ENCODE results near the gene APEH. TPM values are rescaled to one million over a fixed set of nuclear protein-coding genes. Genes with fewer than 3 reads are reported as not detected.

The APEH gene
- total and polyA plus RNA-seq, 9 of the 15 experiments (the other 6 are each of a cell fraction or from before 2014, with no cell fraction given): 70.9 to 177 (median 117) TPM

DNA sequence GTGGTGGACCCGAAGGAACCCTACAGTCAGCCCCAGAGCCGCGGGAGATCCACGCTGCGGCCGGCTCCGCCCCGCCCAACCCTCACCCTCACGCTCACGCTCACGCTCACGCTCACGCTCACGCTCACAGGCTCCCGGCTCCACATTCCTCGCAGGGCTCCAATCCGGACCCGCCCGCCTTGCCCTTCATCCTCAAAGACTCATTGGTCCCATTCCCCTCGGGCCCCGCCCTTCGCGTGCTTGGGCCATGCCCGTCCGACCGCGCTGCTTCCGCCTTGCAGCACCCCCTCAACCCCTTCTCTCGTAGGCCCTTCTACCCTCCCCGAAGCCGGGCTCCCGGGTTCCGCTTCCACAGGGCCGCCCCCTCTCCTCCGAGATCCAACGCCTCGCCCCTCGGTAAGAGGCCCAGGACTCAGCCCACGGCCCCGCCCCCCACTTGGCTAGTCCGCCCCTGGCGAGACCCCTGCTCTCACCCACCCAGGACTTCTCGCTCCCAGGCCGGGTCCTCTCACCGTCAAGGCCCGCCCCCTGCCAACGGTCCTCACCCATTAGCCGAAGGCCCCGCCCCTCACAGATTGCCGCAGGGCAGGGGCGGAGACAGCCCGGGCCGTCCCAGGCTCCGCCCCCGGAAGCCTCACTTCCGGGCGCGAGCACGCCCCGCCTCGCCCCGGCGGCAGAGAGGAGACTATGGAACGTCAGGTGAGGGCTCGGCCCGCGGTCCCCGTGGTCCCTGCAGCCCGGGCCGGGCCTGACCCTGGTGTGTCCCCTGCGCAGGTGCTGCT, at the start of gene APEH (continued):
- TF ChIP-seq SP1 (CRISPR knock-in tag; IDR thresholded peaks at IDR 0.05) (peak; percentile 71; the same call in 1 of the 2 replicates), SMARCC2 (IDR thresholded peaks at IDR 0.05; ENCODE audit: low read depth) (no peak), SREBF1 (IDR thresholded peaks at IDR 0.05; ENCODE audit: borderline replicate concordance, low read depth, low read length) (no peak), POLR3A (IDR thresholded peaks at IDR 0.05; ENCODE audit: borderline replicate concordance, extremely low read depth, insufficient read depth, insufficient read length) (no peak), MCM7 (IDR thresholded peaks at IDR 0.05) (no peak), ZKSCAN3 (CRISPR knock-in tag; IDR thresholded peaks at IDR 0.05) (no peak), RFX1 (IDR thresholded peaks at IDR 0.05) (no peak), E2F4 (CRISPR knock-in tag; IDR thresholded peaks at IDR 0.05; ENCODE audit: low read depth) (no peak), DIDO1 (tag; IDR thresholded peaks at IDR 0.05; ENCODE audit: low read depth) (no peak), STAT5B (CRISPR knock-in tag; IDR thresholded peaks at IDR 0.05) (no peak), GABPA (tag; conservative IDR thresholded peaks at IDR 0.05; ENCODE audit: low read depth) (peak; percentile 92), PHF20 (IDR thresholded peaks at IDR 0.05; ENCODE audit: partially characterized antibody) (peak; percentile 47), CLOCK (CRISPR knock-in tag; IDR thresholded peaks at IDR 0.05; ENCODE audit: borderline replicate concordance) (no peak), HNRNPL (IDR thresholded peaks at IDR 0.05; ENCODE audit: low read depth, low read length) (0 out of 2 replicates have a peak, but pooled peaks have one; percentile 48), CBX1 (IDR thresholded peaks at IDR 0.05; ENCODE audit: low read depth) (peak; percentile 60; the same call in 1 of the 2 replicates), ELF2 (CRISPR knock-in tag; IDR thresholded peaks at IDR 0.05) (no peak; the same call in 1 of the 2 replicates), FOXK2 (conservative IDR thresholded peaks at IDR 0.05 in 1 of 2, IDR thresholded peaks at IDR 0.05 in 1 of 2; ENCODE audit: low read depth in 2 of 2) (0 out of 4 replicates have a peak, but pooled peaks of 1 of the 2 experiments have one; percentile 10), RCOR1 (IDR thresholded peaks at IDR 0.05; ENCODE audit: borderline replicate concordance in 1 of 2, low read depth in 2 of 2, low read length in 2 of 2) (0 out of 4 replicates have a peak, but pooled peaks of 1 of the 2 experiments have one; percentile 6)
- TF ChIP-seq, protein P1, sequence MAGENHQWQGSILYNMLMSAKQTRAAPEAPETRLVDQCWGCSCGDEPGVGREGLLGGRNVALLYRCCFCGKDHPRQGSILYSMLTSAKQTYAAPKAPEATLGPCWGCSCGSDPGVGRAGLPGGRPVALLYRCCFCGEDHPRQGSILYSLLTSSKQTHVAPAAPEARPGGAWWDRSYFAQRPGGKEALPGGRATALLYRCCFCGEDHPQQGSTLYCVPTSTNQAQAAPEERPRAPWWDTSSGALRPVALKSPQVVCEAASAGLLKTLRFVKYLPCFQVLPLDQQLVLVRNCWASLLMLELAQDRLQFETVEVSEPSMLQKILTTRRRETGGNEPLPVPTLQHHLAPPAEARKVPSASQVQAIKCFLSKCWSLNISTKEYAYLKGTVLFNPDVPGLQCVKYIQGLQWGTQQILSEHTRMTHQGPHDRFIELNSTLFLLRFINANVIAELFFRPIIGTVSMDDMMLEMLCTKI (IDR thresholded peaks at IDR 0.05; ENCODE audit: partially characterized antibody): no peak
